HG03039 (cell line): Measurements from ENCODE around the gene TTC12.

Source experiments
- ATAC-seq: cut with Tn5 transposase; IDR thresholded peaks from one replicate; pipeline ENCODE4 v1.9.1; 2021; ENCODE audit warnings: mild to moderate bottlenecking, moderate library complexity; ENCODE audit not compliant: unreplicated experiment

TTC12 gene

DNA sequence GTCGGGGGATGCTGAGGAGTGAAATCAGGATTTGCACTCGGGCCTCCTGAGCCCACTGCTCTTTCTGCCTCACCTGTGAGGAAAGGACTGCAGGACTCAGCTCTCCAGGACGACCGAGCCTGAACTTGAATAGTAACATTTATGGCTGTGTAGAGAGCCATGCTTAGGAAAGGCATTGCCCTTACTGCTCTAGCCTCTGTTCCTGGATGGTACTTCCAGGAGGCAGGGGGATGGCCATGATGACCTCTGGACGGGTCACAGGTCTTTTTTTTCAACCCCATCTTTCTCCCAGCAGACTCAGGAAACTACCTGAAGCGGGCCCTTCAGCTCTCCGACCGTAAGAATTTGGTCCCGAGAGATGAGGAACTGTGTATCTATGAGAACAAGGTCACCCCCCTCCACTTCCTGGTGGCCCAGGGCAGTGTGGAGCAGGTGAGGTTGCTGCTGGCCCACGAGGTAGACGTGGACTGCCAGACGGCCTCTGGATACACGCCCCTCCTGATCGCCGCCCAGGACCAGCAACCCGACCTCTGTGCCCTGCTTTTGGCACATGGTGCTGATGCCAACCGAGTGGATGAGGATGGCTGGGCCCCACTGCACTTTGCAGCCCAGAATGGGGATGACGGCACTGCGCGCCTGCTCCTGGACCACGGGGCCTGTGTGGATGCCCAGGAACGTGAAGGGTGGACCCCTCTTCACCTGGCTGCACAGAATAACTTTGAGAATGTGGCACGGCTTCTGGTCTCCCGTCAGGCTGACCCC, 84.5 kb downstream of the TTC12 start:
- ATAC-seq, result no peak

DNA sequence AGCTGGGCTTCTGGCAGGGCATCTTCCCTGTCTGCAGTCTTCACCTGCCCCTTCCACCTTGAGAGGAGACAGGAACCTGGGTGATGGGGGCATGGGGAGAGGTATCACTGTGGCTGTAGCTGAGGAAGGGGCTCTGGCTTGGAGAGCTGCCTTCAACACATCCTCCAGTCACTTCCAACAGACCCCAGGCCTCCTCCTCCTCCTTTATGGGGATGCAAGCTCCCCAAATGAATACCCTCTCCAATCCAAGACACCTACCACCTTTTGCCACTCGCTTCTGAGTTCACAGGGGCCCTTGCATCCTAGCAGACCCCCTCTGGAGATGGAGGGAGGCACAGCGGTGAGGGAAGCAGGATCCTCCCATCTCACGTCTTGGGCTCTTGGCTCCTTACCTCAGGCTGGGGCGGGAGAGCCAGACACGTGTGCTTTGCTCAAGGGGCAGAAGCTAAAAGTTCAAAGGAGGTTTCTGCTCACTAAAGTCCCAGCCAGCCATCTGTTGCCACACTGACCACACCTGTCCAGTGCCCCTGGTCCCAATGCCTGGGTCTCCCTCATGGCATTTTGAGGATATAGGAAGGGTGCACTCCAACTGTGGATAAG, 86.3 kb downstream of the TTC12 start:
- ATAC-seq, result no peak

DNA sequence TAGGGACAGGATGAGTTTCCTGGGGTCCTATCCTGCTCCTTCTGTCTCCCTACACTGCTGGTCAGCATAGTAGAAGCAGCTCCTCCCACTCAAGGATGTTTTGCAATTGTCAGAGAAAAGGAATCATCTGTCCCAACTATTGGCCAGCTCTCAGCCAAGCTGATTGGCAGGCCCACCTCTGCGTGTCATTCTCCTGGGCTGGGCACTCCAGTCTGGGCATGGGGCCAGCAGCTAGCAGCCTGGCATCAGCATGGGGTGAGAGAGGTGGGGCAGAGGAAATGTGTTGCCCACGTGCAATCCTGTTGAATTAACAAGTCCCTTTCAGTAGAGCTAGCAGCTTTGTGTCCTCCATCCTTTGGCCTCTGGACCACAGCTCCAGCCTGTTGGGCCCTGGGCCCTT, 87.3 kb downstream of the TTC12 start:
- no peak for ATAC-seq

DNA sequence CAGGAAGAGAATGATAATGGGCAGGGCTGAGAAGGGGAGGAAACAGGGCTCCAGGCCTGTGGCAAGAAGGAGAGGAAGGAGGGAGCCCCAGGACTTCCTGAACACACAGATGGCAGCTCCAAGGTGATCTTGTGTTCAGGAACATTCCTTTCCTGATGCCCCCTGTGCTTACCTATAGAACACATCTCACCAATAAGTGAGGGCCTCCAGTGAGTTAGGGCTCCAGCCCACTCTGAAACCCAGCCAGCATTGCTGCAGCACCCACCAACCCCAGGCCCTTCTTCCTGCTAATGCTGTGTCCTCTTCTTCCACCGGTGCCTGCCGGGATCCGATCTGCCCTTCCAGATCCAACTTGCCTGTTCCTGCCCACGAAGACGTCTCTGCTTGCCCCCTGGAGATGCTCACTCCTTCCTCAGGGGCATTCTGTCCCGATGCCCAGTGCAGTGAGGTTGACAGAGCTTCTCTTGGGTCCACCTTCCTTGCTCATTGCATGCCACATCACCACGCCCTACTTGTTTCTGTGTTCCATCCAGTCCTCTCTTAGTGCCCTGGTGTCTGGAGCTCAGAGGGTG, 90.6 kb downstream of the TTC12 start:
- ATAC-seq, result no peak

DNA sequence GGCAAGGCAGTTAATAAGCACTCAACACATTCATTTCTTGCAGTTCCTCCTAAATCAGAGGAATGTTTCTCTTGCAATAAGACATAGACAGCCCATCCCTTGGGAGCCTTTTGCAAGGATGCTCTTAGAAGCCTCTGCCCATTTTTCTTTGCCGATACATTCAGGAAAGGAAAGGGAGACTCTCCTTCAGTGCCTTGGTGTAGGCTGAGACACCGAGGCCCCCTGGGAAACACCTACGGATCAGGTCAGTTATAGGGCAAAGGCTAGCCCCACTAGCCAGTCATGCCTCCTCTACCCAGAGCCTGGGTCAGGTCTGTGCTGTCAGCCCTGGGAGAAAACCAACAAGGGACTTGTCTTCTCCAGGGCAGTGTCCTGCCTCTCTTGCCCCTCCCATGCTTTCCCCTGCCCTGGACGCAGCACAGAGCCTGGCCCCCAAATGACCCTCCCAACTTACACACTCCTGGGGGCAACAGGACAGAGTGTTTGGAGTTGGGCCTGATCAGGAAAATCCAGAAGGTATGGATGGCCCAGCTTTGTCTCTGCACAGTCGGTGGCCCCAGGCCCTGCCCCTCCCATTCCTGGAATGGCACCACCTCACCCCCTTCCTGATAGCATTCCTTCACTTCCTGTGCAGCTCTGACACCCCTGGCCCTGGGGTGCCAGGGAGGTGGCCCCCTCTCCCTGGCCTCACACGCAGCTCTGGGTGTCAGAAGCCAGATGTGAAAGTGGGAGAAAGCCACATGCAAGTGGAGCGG, 91.5 kb downstream of the TTC12 start:
- no peak for ATAC-seq

DNA sequence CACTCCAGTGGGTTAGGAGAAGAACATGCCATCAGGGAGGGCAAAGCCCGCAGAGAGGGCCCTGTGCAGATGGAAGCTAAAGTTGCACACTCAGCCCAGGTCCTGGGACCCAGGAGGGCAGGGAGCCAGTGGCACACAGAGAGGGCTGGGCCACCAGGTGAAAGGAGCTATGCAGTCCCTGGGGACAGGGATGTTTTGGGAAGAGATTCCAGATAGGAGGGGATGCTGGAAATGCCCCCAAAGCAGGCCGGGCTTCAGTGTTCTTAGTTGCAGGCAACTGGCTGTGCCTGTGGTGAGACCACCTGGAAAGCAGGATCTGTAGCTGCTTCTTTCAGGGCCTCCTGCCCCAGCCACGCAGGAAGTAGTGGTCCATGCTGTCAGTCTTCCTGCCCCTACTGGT, 92.8 kb downstream of the TTC12 start:
- no peak for ATAC-seq

DNA sequence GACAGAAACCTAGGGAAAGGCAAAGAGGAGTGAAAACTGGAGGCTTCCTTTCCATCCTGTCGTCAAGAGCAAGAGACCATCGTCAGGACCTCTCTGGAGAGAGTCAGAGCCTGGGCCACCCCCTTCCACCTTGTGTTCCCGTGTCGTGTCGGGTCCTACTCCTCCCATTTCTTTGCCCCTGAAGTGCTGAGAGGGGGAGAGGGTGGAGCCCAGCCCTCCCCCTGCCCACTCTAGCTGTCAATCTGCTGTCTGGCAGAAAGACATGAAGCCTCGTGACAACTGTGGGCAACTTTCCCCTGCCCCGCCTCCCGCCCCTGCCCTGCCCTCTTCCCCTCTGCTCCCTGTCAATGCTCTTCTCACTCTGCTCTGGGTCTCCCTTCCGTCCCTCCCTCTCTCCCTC, 93.8 kb downstream of the TTC12 start:
- no peak for ATAC-seq

DNA sequence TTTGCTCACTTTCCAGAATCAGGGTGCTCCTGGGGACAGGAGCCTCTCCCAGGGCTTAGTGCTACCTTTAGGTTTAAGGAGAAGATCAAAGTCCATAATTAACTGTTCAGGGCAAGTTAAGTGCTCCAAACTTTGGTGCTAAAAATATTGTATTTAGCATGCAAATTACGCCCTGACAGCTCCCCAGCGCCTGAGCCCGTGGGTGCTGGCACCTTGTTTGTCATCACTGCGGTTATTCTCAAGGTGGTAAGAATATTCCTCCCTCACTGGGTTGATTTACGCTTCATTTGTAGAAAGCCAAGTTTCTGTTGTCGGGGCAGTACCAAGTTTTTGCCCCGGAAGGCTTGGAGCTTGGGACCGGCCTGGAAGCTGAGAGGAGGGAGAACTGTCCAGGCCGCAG, 94.5 kb downstream of the TTC12 start:
- ATAC-seq, result no peak

DNA sequence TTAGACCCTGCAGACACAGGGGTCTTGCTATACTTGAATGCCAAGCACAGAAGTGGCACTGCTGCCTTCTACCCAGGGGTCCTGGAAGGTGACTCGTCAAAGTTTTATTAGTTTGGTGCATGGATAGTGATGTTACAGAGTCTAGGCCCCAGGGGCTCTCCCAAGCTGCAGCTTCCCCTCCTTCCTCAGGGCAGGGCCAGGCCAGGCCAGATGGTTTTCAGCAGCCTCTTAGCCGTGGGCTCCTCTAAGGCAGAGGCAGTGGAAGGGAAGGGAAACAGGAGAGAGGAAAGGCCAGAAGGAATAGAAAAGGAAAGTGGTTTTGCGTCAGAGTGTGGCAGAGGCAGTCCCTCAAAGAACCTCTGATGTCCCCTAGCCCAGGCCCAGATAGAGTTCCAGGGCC, 95.1 kb downstream of the TTC12 start:
- no peak for ATAC-seq

DNA sequence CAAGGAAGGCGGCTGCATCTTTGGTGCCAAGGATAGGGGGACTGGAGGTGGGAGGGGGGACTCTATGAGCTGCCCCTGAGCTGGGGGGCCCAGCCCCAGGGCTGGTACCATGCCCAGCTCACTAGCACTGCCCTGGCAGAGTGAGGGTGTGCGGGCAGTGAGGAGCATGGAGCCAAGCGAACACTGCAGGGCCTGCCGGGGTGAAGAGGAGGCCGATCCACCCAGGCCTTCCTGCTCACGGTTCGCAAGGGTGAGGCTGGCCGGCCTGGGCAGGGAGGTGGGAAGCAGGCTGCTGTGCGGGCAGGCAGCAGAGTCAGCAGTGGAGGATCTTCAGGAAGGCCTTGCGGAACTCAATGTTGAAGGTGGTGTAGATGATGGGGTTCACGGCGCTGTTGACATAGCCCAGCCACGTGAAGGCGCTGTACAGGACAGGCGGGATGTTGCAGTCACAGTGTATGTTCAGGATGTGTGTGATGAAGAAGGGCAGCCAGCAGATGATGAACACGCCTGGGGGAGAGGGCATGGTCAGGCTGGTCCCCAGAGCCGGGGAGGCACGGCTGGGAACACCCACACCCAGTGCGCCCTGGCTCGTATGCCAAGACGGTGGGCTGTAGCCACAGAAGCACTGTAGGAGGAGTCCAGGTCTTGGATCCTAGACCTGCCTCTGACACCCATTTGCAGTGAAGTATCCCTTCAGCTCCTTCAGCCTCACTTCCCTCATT, 96.2 kb downstream of the TTC12 start:
- ATAC-seq, result no peak

DNA sequence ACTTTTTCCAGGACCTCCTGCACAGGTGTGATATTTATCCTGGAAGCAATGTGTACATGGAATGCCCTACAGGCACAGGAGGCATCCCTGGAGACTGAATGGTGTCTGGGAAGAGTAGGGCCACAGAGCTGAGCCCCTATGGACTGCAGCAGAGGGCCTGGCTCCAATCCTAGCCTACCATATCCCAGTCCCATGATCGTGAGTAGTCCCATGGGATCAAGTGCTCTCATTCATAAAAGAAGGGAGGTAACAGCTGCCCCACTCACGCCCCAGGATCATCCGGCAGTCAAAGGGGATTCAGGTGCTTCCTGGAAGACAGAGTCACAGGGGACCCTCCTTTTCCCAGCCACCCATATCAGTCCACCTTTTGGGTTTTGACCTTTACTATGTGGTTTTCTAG, 97.2 kb downstream of the TTC12 start:
- ATAC-seq, result no peak

DNA sequence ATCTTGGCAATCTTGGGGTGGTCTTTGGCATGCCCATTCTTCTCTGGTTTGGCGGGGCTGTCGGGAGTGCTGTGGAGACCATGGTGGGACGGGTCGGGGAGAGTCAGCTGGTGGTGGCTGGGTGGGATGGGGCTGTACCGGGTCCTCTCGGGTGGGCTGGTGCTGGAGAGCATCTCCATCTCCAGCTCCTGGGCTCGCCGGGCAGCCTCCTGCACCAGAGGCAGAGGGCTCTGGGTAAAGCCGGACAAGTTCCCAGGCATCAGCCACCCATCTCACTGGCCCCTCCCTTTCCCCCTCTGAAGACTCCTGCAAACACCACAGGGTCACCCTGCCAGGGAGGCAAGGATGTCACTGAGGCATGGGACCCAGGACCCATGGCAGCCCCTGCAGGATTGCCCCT, 98.3 kb downstream of the TTC12 start:
- no peak for ATAC-seq

DNA sequence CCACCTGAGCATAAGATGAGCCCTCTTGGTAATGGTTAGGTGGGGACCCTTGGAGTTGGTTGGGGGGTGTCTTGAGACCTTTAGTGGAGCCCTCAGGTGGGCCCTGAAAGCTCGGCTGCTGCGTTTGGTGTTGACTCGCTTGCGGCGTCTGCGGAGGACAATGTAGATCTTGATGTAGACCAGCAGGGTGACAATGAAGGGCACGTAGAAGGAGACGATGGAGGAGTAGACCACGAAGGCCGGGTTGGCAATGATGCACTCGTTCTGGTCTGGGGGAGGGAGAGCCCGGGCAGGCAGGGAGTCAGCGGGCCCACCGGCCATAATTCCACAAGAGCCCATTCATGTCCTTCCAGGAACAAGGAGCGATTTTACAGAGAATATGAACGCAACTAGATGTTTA, 101.0 kb downstream of the TTC12 start:
- ATAC-seq, result no peak
